Adrenal gland (tissue), 12 donors: Measurements from ENCODE around the gene ZFYVE1. TPM values are rescaled to one million over a fixed set of nuclear protein-coding genes. Genes with fewer than 3 reads are reported as not detected.

Experiments used
- DNase-seq, 7 donors: peaks; one replicate each; pipeline ENCODE4 v3.0.0-alpha.2; 2019 to 2020
- H3K27ac ChIP-seq, 5 donors: fragments of 200-600 bp; sonication (generic) in 4 of 5; 1 replicate in 3 of 5; 2 replicates in 2 of 5; pipeline versions ENCODE4 v1.5.1 to v1.8.0; 2016 to 2020; ENCODE audit warnings: mild to moderate bottlenecking in 1 of 5
- H3K27me3 ChIP-seq: fragments of 200-600 bp; 2 replicates; pipeline ENCODE4 v1.8.0; 2021
- H3K36me3 ChIP-seq, 2 donors: fragments of 200-600 bp; replicated peaks in 1 of 2; 1 replicate in 1 of 2; 2 replicates in 1 of 2; pipeline versions ENCODE4 v1.5.1 to v1.8.0; 2018 to 2022
- H3K4me1 ChIP-seq, 2 donors: fragments of 200-600 bp; replicated peaks in 1 of 2; 1 replicate in 1 of 2; 2 replicates in 1 of 2; pipeline versions ENCODE4 v1.5.1 to v1.8.0; 2018 to 2021
- H3K4me3 ChIP-seq, 4 donors: fragments of 200-600 bp; sonication (generic) in 3 of 4; one replicate each; pipeline ENCODE4 v1.5.1; 2016 to 2018
- H3K9me3 ChIP-seq, 3 donors: fragments of 200-600 bp; sonication (generic) in 1 of 3; replicated peaks in 1 of 3; 1 replicate in 2 of 3; 2 replicates in 1 of 3; pipeline versions ENCODE4 v1.5.1 to v1.8.0; 2016 to 2021
- POLR2A ChIP-seq, 2 donors: fragments of 450-650 bp; IDR thresholded peaks; one replicate each; pipeline ENCODE4 v1.6.1; 2017; ENCODE audit warnings: antibody characterized with exemption in 2 of 2, mild to moderate bottlenecking in 2 of 2, moderate library complexity in 1 of 2
- WGBS, 4 donors: extraction: QIAGEN DNeasy Blood & Tissue Kit in 2 of 4; methylation state at CpG; one replicate each; pipeline versions ENCODE4 v1.1.5 to v1.1.7; 2013 to 2017; 5-methylcytosine and 5-hydroxymethylcytosine counted together
- intact Hi-C, 2 donors: fragments of 100-400 bp; cut with DNase I; formaldehyde crosslinking; loops; one replicate each; pipeline versions ENCODE4 v1.14.1 to v1.15.0; 2022 to 2023
- polyA plus RNA-seq, 3 donors: library from polyadenylated mRNA; stranded (reverse); fragments of 200-250 nt in 2 of 3; fragments of 350-450 nt in 1 of 3; fragmentation: Illumina TruSeq in 1 of 3; extraction: RNeasy Lipid Tissue Mini Kit (QIAGEN cat#74804) in 1 of 3; gene quantifications; one replicate each; pipeline ENCODE4 v1.2.3, GENCODE V29; 2013 to 2014
- total RNA-seq, 9 donors: library from RNA; depleted of rRNA in 4 of 9; stranded (reverse); fragments of >200 nt in 4 of 9; fragments of 120-200 nt in 1 of 9; fragmentation: NEBNext Ultra II Directional in 1 of 9; extraction: Animal tissue kit (Norgen Biotek cat#: 25700) in 1 of 9; gene quantifications; one replicate each; pipeline versions ENCODE4 v1.1.0 to v1.2.4, GENCODE V29; 2013 to 2023
- TF ChIP-seq, protein P1 (sequence below), 6 experiments: fragments of 450-650 bp in 4 of 6; fragments of 200-600 bp in 2 of 6; sonication (generic) in 1 of 6; IDR thresholded peaks; 1 replicate in 5 of 6; 2 replicates in 1 of 6; pipeline versions ENCODE4 v1.5.1 to v1.8.0; 2016 to 2021; ENCODE audit warnings: antibody characterized with exemption in 6 of 6, mild to moderate bottlenecking in 2 of 6, moderate library complexity in 1 of 6
- donor health status: healthy with polysubstance abuse.
- donor health status: Bipolar disorder and iron deficiency.
- donor health status: DM: yes; HTN: yes; CAD: no.
- donor health status: DM: no; HTN: no; CAD: no.
- donor health status: DM: no; HTN: no; CAD: no.
- donor health status: DM: yes; HTN: yes; CAD: no.

ZFYVE1 gene
- total and polyA plus RNA-seq, 12 donors: 8.2 to 41.3 (median 26.5) TPM

- Histone ChIP-seq H3K36me3 (peaks cover 0 to 69% of the 10 kb centered on the region in 2 donors), H3K4me1 (no peaks in the 10 kb centered on the region), H3K4me3 (no peak overlapping the region), H3K27ac (no peak overlapping the region), H3K9me3 (no peaks in the 10 kb centered on the region), H3K27me3 (no peaks in the 10 kb centered on the region)
- no peak for DNase-seq
- 91 to 95% (median 94%) methylated on average over 19 to 20 of the region's 20 CpGs for WGBS, 4 donors
- TF ChIP-seq POLR2A (IDR thresholded peaks at IDR 0.05): no peak
- TF ChIP-seq, protein P1, sequence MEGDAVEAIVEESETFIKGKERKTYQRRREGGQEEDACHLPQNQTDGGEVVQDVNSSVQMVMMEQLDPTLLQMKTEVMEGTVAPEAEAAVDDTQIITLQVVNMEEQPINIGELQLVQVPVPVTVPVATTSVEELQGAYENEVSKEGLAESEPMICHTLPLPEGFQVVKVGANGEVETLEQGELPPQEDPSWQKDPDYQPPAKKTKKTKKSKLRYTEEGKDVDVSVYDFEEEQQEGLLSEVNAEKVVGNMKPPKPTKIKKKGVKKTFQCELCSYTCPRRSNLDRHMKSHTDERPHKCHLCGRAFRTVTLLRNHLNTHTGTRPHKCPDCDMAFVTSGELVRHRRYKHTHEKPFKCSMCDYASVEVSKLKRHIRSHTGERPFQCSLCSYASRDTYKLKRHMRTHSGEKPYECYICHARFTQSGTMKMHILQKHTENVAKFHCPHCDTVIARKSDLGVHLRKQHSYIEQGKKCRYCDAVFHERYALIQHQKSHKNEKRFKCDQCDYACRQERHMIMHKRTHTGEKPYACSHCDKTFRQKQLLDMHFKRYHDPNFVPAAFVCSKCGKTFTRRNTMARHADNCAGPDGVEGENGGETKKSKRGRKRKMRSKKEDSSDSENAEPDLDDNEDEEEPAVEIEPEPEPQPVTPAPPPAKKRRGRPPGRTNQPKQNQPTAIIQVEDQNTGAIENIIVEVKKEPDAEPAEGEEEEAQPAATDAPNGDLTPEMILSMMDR (IDR thresholded peaks at IDR 0.05): no peak
- intact Hi-C loops: no loop called here
These were observed 56.0 kb downstream of the ZFYVE1 start for GRCh38 chr14:72970824-72971434.

DNA sequence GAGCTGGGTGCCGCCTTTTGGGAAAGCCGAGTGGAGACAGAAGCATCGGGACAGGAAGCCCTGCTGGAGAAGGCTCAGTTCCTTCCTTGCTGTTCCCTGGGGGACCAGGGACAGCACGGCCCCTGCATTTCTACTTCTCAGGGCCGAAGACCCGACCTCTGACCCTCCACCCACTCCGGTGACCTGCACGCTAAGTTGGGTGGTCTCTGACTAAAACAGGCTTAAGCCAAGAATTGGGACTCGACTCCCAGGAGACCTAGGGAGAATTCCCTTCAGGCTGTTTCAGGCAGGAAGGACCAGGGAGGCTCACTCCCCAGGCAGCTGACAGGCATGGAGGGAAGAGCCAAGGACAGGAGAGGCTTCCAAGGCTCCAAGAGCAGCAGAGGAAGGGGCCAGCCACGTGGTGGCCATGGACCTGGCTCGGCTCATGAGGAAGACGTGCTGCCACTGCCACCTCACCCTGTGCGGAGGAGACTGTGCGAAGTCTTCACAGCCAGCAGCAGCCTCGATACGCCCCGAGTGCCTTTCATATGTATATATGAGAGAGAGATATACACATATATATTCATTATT, 56.8 kb downstream of the ZFYVE1 start:
- Histone ChIP-seq H3K27me3 (no peaks in the 10 kb centered on the region), H3K36me3 (peaks cover 0 to 62% of the 10 kb centered on the region in 2 donors), H3K27ac (no peak overlapping the region), H3K9me3 (no peaks in the 10 kb centered on the region), H3K4me3 (no peak overlapping the region), H3K4me1 (peaks cover 0 to 3% of the 10 kb centered on the region in 2 donors)
- TF ChIP-seq, protein P1 (IDR thresholded peaks at IDR 0.05): no peak
- no peak for TF ChIP-seq POLR2A (IDR thresholded peaks at IDR 0.05)
- DNase-seq: no peak
- intact Hi-C loops: no loop called here
- WGBS, 4 donors: 77 to 82% (median 79%) methylated on average over 11 to 17 of the region's 17 CpGs

- DNase-seq: no peak
- 86 to 100% (median 94%) methylated on average over 5 of the region's 5 CpGs for WGBS, 4 donors
- no peaks in the 10 kb centered on the region for H3K9me3 ChIP-seq
- intact Hi-C loops: no loop called here
- H3K36me3 ChIP-seq: peaks cover 0 to 43% of the 10 kb centered on the region in 2 donors
- TF ChIP-seq, protein P1 (IDR thresholded peaks at IDR 0.05): no peak
- TF ChIP-seq POLR2A (IDR thresholded peaks at IDR 0.05): no peak
- no peaks in the 10 kb centered on the region for H3K27me3 ChIP-seq
- H3K4me1 ChIP-seq: peaks cover 0 to 3% of the 10 kb centered on the region in 2 donors
- no peak overlapping the region for H3K4me3 ChIP-seq
- no peak overlapping the region for H3K27ac ChIP-seq
These were observed 58.6 kb downstream of the ZFYVE1 start for GRCh38 chr14:72968316-72968715.

DNA sequence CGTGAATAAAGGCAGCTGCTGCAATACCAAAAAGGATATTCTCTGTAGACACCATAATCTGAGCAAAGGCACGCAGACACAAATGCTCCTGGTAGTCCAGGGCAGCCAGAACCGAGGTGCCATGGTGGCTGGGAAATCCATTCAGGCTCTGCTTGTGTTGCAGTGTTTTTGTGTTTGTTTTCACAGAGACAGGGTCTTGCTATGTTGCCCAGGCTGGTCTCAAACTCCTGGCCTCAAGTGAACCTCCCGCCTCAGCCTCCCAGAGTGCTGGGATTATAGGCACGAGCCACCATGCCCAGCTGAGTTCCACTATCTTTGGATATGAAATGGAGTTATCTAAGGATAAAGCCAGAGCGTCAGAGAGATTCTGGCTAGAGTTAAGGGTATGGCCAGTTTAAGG, 60.9 kb downstream of the ZFYVE1 start:
- intact Hi-C loops: no loop called here
- peaks cover 0 to 22% of the 10 kb centered on the region in 2 donors for H3K36me3 ChIP-seq
- 94 to 98% (median 96%) methylated on average over 5 to 6 of the region's 6 CpGs for WGBS, 4 donors
- no peaks in the 10 kb centered on the region for H3K27me3 ChIP-seq
- TF ChIP-seq POLR2A (IDR thresholded peaks at IDR 0.05): no peak
- TF ChIP-seq, protein P1 (IDR thresholded peaks at IDR 0.05): no peak
- peaks cover 0 to 3% of the 10 kb centered on the region in 2 donors for H3K4me1 ChIP-seq
- H3K4me3 ChIP-seq: no peak overlapping the region
- no peak overlapping the region for H3K27ac ChIP-seq
- no peak for DNase-seq
- H3K9me3 ChIP-seq: no peaks in the 10 kb centered on the region
